ENCODE measurements around the gene HDAC7. TPM values are rescaled to one million over a fixed set of nuclear protein-coding genes. Genes with fewer than 3 reads are reported as not detected.

The HDAC7 gene
- total and polyA plus RNA-seq, 2 of the 13 experiments (the other 11 are each of a cell fraction or from before 2014, with no cell fraction given): 4.6 to 10.8 TPM

GRCh38 chr12:47828008-47828975 lies 8.6 kb upstream of the HDAC7 start (continued):
- no peak for TF ChIP-seq ZBTB49 (CRISPR knock-in tag; IDR thresholded peaks at IDR 0.05; ENCODE audit: borderline replicate concordance)
- no peak for TF ChIP-seq CHCHD3 (CRISPR knock-in tag; IDR thresholded peaks at IDR 0.05)
- no peak for TF ChIP-seq ZNF333 (CRISPR knock-in tag; IDR thresholded peaks at IDR 0.05; ENCODE audit: borderline replicate concordance)
- TF ChIP-seq ZNF552 (CRISPR knock-in tag; IDR thresholded peaks at IDR 0.05; ENCODE audit: borderline replicate concordance): no peak
- TF ChIP-seq ZNF564 (CRISPR knock-in tag; IDR thresholded peaks at IDR 0.05): no peak

DNA sequence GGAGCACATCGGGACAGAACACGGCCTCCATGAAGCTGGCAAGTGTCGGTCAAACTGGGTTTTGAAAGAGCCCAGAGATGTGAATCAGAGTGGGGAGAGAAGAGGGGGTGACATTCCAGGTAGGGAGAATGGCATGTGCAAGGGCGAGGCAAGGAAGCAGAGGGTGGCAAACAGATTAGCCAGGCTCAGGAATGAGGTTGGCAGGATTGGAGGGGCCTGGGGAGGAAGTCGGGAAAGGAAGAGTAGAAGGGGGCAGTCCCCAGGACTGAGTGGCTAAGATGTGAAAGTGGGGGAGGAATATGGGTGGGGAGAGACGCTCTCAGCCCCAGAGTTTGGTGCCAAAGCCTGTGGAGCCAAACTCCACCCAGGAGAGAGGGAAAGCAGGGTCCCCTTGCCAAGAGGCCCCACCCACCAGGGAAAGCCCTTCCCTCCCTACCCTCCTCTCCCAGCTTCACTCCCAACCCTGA lies 5.5 kb upstream of the HDAC7 start:
- no peak overlapping the region for H3K4me2 ChIP-seq (ENCODE audit: low read depth, low read length)
- TF ChIP-seq ZFP82 (CRISPR knock-in tag; IDR thresholded peaks at IDR 0.05; ENCODE audit: borderline replicate concordance) (no peak), BATF2 (CRISPR knock-in tag; IDR thresholded peaks at IDR 0.05) (no peak), NFIC (IDR thresholded peaks at IDR 0.05; ENCODE audit: low read length) (no peak), SRF (IDR thresholded peaks at IDR 0.05; ENCODE audit: low read depth, low read length) (no peak), RFX1 (IDR thresholded peaks at IDR 0.05) (no peak), LCORL (IDR thresholded peaks at IDR 0.05) (no peak), LCORL (CRISPR knock-in tag; IDR thresholded peaks at IDR 0.05) (no peak), ZNF530 (CRISPR knock-in tag; IDR thresholded peaks at IDR 0.05; ENCODE audit: low read depth) (no peak)
- H3K79me2 ChIP-seq (ENCODE audit: insufficient read depth, low read length): no peaks in the 10 kb centered on the region
- FAIRE-seq (no peak), ATAC-seq (no peak), DNase-seq (ENCODE audit: low spot score) (no peak)
- intact Hi-C loops (cut with micrococcal nuclease; ENCODE audit: unreplicated experiment): no loop called here
- no peak overlapping the region for H3K4me3 ChIP-seq (replicated peaks in 1 of 3; ENCODE audit: insufficient read depth in 1 of 3, low read depth in 2 of 3, low read length in 3 of 3)
- peaks cover 45% of the 10 kb centered on the region for H3K4me1 ChIP-seq (ENCODE audit: insufficient read depth, low read length)
- no peaks in the 10 kb centered on the region for H3K36me3 ChIP-seq (replicated peaks in 1 of 2; ENCODE audit: control insufficient read depth in 1 of 2, insufficient read depth in 2 of 2, low read length in 2 of 2)
- H2AFZ ChIP-seq (ENCODE audit: low read length): no peak overlapping the region
- H3K27me3 ChIP-seq (ENCODE audit: control insufficient read depth in 1 of 2, insufficient read depth in 2 of 2, low read length in 2 of 2): peaks cover 0 to 50% of the 10 kb centered on the region in 2 experiments; a peak in 3 of 5 replicates
- H4K20me1 ChIP-seq (ENCODE audit: insufficient read depth, low read length): no peaks in the 10 kb centered on the region
- in situ Hi-C loops (cut with HindIII; ENCODE audit: extremely low pct_ligation_motif_present, low pct_unique_long_range_greater_than_20kb): no loop called here
- no TSS peak for BruUV-seq (replicated peaks)
- H3K9ac ChIP-seq (ENCODE audit: insufficient read depth, low read depth, low read length): no peak overlapping the region
- ChIA-PET CTCF (ENCODE audit: low intra/inter-chr PET ratio, low total read pairs) (no interaction called here), POLR2A (no interaction called here)
- WGBS (ENCODE audit: low lambda C conversion rate): 47% methylated on average over 6 of the region's 6 CpGs
- no peak overlapping the region for H3K27ac ChIP-seq (ENCODE audit: extremely low read length, insufficient read depth, low read length)
- no peaks in the 10 kb centered on the region for H3K9me3 ChIP-seq (ENCODE audit: low read length)

Data from HepG2 (cell line).